Measurements from ENCODE around the gene ILF2.

Gene ILF2

DNA sequence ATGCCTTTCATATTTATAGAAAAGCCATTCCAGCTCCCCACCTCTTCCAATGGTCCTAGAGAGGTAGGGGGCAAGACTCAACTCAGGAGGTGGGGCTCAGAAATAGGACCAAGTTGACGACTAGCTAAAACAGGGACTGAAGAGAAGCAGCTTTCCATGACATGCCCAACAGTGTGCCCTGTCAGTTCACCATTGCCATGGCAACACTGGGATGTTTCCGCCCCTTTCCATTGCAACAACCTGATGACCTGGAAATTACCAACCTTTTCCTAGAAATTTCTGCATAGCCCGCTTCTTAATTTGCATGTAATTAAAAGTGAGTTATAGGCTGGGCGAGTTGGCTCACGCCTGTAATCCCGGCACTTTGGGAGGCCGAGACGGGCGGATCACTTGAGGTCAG is 34.7 kb upstream of the ILF2 start:
- ATAC-seq = no peak

DNA sequence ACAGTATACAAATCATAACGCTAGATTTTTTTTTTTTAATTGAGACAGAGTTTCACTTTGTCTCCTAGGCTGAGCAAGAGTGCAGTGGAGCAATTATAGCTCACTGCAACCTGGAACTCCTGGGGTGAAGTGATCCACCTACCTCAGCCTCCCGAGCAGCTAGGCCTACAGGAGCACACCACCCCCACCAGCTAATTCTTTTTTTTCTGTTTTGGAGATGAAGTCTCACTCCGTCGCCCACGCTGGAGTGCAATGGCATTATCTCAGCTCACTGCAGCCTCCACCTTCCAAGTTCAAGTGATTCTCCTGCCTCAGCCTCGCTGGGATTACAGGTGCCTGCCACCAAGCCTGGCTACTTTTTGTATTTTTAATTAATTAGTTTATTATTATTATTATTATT is 29.0 kb upstream of the ILF2 start:
- ATAC-seq = no peak
- TF ChIP-seq ISL1 (CRISPR knock-in tag; IDR thresholded peaks at IDR 0.05) (no peak), SNAI2 (CRISPR knock-in tag; IDR thresholded peaks at IDR 0.05) (no peak), ZNF8 (CRISPR knock-in tag; IDR thresholded peaks at IDR 0.05) (no peak), TOX (CRISPR knock-in tag; IDR thresholded peaks at IDR 0.05; ENCODE audit: borderline replicate concordance) (no peak), ZNF565 (CRISPR knock-in tag; conservative IDR thresholded peaks at IDR 0.05; ENCODE audit: low read depth) (no peak), GLIS3 (CRISPR knock-in tag; IDR thresholded peaks at IDR 0.05) (no peak), ESRRG (CRISPR knock-in tag; IDR thresholded peaks at IDR 0.05) (no peak), ZFP3 (CRISPR knock-in tag; IDR thresholded peaks at IDR 0.05) (no peak), BACH2 (CRISPR knock-in tag; IDR thresholded peaks at IDR 0.05; ENCODE audit: borderline replicate concordance) (no peak), ARNTL (CRISPR knock-in tag; IDR thresholded peaks at IDR 0.05; ENCODE audit: borderline replicate concordance, low read depth) (no peak), TCF4 (CRISPR knock-in tag; IDR thresholded peaks at IDR 0.05; ENCODE audit: borderline replicate concordance) (no peak)
- TF ChIP-seq, protein P1, sequence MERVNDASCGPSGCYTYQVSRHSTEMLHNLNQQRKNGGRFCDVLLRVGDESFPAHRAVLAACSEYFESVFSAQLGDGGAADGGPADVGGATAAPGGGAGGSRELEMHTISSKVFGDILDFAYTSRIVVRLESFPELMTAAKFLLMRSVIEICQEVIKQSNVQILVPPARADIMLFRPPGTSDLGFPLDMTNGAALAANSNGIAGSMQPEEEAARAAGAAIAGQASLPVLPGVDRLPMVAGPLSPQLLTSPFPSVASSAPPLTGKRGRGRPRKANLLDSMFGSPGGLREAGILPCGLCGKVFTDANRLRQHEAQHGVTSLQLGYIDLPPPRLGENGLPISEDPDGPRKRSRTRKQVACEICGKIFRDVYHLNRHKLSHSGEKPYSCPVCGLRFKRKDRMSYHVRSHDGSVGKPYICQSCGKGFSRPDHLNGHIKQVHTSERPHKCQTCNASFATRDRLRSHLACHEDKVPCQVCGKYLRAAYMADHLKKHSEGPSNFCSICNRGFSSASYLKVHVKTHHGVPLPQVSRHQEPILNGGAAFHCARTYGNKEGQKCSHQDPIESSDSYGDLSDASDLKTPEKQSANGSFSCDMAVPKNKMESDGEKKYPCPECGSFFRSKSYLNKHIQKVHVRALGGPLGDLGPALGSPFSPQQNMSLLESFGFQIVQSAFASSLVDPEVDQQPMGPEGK (CRISPR knock-in tag; IDR thresholded peaks at IDR 0.05; ENCODE audit: borderline replicate concordance) = no peak
- TF ChIP-seq, protein P2, sequence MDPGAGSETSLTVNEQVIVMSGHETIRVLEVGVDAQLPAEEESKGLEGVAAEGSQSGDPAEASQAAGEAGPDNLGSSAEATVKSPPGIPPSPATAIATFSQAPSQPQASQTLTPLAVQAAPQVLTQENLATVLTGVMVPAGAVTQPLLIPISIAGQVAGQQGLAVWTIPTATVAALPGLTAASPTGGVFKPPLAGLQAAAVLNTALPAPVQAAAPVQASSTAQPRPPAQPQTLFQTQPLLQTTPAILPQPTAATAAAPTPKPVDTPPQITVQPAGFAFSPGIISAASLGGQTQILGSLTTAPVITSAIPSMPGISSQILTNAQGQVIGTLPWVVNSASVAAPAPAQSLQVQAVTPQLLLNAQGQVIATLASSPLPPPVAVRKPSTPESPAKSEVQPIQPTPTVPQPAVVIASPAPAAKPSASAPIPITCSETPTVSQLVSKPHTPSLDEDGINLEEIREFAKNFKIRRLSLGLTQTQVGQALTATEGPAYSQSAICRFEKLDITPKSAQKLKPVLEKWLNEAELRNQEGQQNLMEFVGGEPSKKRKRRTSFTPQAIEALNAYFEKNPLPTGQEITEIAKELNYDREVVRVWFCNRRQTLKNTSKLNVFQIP (CRISPR knock-in tag; IDR thresholded peaks at IDR 0.05; ENCODE audit: borderline replicate concordance, low read depth) = no peak
- TF ChIP-seq, protein P3, sequence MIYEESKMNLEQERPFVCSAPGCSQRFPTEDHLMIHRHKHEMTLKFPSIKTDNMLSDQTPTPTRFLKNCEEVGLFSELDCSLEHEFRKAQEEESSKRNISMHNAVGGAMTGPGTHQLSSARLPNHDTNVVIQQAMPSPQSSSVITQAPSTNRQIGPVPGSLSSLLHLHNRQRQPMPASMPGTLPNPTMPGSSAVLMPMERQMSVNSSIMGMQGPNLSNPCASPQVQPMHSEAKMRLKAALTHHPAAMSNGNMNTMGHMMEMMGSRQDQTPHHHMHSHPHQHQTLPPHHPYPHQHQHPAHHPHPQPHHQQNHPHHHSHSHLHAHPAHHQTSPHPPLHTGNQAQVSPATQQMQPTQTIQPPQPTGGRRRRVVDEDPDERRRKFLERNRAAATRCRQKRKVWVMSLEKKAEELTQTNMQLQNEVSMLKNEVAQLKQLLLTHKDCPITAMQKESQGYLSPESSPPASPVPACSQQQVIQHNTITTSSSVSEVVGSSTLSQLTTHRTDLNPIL (CRISPR knock-in tag; IDR thresholded peaks at IDR 0.05; ENCODE audit: low read depth) = no peak

More for the DNA sequence above, 34.7 kb upstream of the ILF2 start:
- TF ChIP-seq TCF4 (CRISPR knock-in tag; IDR thresholded peaks at IDR 0.05; ENCODE audit: borderline replicate concordance) (no peak), BACH2 (CRISPR knock-in tag; IDR thresholded peaks at IDR 0.05; ENCODE audit: borderline replicate concordance) (no peak), ZFP30 (CRISPR knock-in tag; IDR thresholded peaks at IDR 0.05) (no peak), ESRRG (CRISPR knock-in tag; IDR thresholded peaks at IDR 0.05) (no peak)

DNA sequence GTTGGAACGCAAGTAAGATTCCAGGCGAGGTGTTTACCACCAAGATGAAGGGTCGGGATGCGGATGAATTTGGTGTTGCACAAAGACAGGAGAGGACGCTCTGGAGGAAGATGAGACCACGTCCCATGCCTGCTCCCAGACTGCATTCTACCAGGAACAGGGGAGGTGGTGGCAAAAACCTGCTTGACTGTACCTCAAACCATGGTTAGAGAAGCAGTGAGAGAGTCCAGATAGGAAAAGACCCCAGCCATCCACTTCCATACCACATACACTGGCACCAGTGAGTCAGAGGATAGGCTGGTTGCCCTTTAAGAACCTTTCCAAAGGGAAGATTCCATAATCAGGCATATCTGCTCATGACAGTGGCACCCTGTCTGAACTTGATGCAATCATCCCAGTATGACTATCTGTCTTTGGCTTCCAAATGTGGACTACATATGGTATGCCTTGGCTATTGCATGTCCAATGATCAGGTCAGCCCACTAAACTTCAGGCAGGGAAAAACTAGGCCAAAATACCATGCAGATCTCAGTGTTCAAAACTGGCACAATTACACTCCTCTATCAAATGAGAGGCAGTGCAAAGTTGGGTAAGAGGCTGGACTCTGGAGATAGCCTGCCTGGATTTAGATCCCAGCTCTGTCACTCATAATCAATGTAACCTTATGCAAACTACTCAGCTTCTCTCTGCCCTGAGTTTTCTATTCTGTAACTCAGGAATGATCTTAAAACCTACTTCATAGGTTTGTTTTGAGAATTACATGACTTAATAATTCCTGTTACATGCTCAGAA is 28.3 kb upstream of the ILF2 start:
- TF ChIP-seq ZNF8 (CRISPR knock-in tag; IDR thresholded peaks at IDR 0.05) (peak; percentile 36; the same call in 1 of the 2 replicates), ARNTL (CRISPR knock-in tag; IDR thresholded peaks at IDR 0.05; ENCODE audit: borderline replicate concordance, low read depth) (no peak), ZNF565 (CRISPR knock-in tag; conservative IDR thresholded peaks at IDR 0.05; ENCODE audit: low read depth) (no peak), GLIS3 (CRISPR knock-in tag; IDR thresholded peaks at IDR 0.05) (no peak), ZFP30 (CRISPR knock-in tag; IDR thresholded peaks at IDR 0.05) (peak; percentile 15; the same call in 1 of the 2 replicates), ZC3H10 (CRISPR knock-in tag; IDR thresholded peaks at IDR 0.05) (no peak), ISL1 (CRISPR knock-in tag; IDR thresholded peaks at IDR 0.05) (no peak), CSDC2 (CRISPR knock-in tag; IDR thresholded peaks at IDR 0.05) (0 out of 2 replicates have a peak, but pooled peaks have one; percentile 50), TCF4 (CRISPR knock-in tag; IDR thresholded peaks at IDR 0.05; ENCODE audit: borderline replicate concordance) (no peak), BACH2 (CRISPR knock-in tag; IDR thresholded peaks at IDR 0.05; ENCODE audit: borderline replicate concordance) (no peak), RARB (CRISPR knock-in tag; IDR thresholded peaks at IDR 0.05) (no peak), ZFP3 (CRISPR knock-in tag; IDR thresholded peaks at IDR 0.05) (peak; percentile 70; the same call in 1 of the 2 replicates)
- TF ChIP-seq, protein P2 (CRISPR knock-in tag; IDR thresholded peaks at IDR 0.05; ENCODE audit: borderline replicate concordance, low read depth) = no peak
- TF ChIP-seq, protein P3 (CRISPR knock-in tag; IDR thresholded peaks at IDR 0.05; ENCODE audit: low read depth) = no peak
- TF ChIP-seq, protein P4, sequence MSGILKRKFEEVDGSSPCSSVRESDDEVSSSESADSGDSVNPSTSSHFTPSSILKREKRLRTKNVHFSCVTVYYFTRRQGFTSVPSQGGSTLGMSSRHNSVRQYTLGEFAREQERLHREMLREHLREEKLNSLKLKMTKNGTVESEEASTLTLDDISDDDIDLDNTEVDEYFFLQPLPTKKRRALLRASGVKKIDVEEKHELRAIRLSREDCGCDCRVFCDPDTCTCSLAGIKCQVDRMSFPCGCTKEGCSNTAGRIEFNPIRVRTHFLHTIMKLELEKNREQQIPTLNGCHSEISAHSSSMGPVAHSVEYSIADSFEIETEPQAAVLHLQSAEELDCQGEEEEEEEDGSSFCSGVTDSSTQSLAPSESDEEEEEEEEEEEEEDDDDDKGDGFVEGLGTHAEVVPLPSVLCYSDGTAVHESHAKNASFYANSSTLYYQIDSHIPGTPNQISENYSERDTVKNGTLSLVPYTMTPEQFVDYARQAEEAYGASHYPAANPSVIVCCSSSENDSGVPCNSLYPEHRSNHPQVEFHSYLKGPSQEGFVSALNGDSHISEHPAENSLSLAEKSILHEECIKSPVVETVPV (CRISPR knock-in tag; IDR thresholded peaks at IDR 0.05) = no peak
- ATAC-seq = peak; percentile 59

Data from SK-N-SH treated with all-trans-retinoic acid at 6 μM for 48 hours (cell line).